ENCODE data around the gene TSC1.

The TSC1 gene

DNA sequence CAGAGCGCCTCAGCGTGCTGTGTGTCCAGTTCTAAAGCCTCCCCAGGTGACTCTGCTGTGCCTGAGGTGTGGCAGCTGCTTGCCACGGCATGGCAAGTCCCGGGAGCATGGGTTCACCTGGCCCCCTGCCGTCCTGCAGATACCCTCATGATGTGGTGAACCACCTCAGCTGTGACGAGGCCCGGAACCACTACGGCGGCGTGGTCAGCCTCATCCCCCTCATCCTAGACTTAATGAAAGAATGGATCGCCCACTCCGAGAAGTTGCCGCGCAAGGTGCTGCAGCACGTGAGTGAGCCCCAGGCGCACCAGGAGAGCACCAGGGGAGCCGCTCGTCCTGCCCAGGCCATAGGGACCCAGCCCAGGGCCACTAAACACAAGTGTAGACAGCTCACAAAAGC lies 56.3 kb downstream of the TSC1 start:
- no peak for DNase-seq (ENCODE audit: low read depth, low spot score)

DNA sequence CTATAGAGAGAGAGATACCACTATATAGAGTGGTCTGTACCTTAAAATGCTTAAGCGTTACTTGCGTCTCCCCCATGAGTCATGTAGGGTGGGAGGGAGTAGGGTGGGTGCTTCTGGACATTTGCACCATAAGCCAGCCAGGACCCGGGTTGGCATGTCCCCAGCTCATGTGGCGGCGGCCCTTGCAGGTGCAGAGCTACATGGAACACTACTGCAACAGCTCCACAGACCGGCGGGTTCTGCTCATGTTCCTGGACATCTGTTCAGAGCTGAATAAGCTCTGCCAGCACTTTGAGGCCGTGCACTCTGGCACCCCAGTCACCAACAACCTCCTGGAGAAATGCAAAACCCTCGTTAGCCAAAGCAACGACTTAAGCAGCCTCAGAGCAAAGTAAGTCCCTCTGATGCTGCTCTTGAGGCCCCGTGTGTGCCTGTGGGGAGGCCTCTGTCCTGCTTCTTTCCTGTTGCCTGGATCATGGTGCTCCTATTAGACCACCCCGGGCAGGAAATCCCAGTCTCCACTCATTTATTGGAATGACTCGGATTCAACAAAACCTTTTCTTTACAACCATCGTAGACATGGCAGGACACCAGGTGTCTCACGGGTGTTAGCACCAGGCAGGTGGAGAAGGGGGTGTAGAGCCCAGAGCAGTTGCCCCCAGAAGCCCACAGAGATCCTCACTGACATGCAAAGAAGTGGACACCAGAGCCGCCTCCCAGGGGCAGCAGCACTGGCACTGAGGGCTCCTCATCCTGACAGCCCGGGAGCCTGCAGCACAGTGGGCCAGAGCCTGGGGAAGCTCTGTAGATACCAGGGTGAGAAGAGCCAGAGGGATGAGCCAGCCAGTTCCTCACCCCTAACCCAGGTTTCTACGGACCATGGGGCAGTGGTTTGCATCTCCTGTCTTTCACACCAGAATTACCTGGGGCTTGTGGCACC lies 57.0 kb downstream of the TSC1 start:
- DNase-seq (ENCODE audit: low read depth, low spot score): no peak

DNA sequence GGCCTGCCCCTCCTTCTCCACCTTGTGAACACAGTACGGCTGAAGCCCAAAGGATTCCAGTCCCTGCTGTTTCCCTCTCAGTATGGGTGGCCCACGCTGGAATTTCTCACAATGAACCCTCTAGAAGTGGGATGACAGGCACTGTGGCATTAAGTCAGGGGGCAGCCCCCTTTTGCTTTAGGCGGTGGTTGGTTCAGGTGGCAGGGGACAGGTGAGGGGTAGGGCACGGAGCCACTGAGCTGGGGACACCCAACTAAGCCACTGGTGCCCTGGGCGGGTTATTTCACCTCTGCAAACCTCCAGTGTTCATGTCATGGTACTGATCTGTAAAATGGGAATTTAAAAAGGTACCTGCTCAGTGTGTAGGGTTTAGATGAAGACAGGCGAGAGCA lies 58.1 kb downstream of the TSC1 start:
- DNase-seq (ENCODE audit: low read depth, low spot score): no peak

DNA sequence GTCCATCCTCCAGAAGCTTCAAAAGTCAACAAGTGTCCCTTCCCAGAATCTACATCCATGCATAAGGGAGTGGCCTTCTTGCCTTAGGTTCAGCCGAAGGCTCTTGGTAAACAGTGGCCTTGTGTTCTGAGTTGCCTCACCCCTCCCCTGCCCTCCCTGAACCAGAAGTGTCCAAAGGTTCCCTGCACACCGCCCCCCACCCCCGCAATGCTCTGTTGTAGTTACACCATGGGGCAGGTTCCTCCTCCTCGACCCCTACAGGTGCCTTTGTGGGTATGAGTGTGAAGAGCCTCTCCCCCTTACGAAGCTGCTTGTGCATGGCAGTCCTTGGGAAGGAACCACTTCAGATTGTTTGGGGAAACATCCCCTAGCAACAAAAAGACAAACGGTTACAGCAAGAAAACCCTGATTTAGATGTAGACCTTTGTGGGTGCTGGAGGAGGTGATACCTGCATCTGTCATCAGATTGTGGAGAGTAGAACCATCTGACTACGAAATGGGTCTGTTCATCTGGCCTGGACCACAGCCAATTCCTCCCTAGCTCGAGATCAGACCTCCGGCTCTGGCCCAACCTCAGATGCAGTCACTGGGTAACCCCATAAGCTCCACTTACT lies 58.6 kb downstream of the TSC1 start:
- no peak for DNase-seq (ENCODE audit: low read depth, low spot score)

DNA sequence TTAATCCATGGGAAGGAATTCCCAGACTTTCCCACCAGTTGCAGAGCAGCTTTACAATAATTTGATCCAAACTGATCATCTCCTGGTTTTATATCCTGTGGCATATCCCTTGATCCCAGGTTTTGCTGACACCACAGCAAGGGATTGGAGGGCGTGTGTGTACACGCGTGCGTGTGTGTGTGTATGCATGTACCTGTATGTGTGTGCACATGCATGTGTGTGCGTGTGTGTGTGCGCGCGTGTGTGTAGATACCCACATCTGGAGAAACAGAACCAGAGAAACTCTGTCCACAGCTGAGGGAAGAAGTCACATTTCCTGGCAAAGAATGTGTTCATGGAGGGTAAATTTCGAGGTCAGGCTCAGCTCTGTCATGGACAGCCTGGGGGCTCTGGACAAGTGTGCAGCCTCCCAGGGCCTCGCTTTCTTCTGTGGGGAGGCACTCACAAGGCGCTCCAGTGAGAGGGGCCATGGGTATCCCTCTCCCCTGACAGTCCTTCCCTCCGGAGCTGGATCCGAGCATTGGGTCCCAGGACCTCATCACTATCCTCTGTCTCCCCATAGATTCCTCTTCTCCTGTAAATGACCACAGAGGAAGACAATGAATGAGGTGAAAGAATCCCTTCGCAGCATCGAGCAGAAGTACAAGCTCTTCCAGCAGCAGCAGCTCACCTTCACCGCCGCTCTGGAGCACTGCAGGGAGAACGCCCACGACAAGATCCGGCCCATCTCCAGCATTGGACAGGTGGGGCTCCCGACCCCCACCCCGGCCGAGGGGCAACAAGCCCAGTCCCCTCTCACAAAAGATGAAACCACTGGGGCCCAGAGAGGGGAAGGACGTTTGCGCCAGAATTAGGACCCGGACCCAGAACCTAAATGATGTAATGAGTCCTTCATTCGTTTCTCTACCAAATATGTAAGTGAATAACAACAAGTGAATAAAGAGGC lies 60.8 kb downstream of the TSC1 start:
- DNase-seq (ENCODE audit: low read depth, low spot score): no peak

DNA sequence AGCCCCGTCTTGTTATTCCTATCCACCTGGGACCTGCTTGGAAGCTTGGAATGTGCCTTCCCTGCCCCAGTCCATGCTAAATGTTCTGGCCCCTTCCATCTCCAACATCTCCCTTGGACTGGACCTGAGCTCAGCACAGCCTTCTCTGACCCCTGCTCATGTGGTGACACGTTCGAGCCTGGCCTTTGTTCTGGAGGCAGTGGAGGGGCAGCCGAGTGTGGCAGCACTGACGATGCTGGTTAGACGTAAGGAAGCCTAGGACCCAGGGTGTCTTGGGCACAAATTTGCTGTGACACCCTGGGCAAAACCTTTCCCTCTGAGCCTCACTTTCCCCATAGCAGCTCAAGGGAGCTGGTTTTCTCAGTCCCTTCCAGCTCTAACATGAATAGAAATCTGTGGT lies 61.8 kb downstream of the TSC1 start:
- no peak for DNase-seq (ENCODE audit: low read depth, low spot score)

DNA sequence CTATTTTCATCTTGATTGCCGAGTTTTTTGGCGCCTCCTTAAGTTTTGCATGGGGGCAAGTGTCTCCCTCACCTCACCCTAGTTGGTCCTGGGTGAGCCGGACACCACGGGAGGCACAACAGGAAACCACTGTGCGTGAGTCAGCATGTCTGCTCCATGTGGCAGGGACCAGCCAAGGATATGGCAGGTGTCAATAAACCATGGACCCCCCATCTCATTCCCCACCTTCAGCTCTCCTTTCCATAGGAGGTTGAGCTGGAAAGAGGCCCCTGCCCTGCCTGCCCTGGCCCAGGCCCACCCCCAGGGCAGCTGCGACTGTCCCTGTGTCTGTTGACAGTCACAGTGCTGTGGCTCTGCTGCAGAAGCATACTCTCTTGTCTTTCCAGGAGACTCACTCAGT lies 62.6 kb downstream of the TSC1 start:
- no peak for DNase-seq (ENCODE audit: low read depth, low spot score)

DNA sequence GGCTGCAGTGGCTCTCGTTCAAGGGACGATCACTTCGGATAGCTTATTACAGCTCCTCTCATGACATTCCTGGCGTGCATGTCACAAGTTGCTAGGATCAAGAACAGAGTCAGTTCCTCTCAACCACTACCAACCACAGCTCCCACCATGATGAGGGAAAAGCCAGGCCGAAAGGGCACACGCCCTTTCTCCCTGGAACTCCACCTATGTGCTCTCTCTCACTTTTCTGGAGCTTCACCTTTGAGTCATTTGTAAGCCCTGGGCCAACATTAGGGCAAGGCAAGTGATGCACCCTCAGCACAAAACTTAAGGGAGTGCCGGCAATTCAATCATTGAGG lies 64.1 kb downstream of the TSC1 start:
- DNase-seq (ENCODE audit: low read depth, low spot score): no peak

DNA sequence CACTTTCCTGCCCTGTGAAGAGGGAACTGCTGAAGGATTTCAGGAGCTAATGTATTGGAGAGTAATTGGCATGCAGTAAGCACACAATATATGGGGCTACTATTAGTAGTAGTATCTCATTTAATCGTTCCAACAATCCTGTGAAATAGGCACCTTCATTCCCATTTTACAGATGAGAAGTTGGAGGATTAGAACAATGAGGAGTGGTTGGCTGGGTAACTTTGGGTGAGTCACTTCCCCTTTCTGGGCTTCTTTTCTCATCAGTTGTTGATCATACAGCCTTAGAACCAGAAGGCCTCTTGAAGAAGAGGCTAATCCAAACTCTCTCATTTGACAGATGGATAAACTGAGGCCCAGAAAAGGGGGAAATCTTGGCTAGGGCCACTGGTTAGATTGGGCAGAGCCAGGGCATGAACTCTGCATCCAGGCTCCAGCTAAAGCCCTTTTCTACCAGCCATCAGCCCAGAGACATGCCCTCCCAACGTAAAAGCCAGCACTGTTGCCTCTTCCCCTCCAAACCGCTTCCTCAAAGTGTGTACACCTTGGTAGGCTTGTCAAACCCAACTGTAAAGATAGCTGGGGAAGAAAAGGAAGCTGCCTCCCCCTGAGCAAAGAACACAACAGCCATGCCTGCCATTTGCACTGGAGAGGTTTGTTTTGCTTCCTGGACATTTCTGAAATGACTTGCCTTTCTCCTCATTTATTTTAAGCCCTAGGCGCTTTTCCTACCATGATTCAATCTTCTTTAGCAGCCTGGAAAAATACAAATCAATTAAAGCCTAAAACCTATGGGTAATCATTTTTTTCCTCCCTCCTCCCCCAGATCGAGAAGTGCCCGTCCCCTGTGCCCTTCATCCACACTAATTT lies 64.7 kb downstream of the TSC1 start:
- no peak for DNase-seq (ENCODE audit: low read depth, low spot score)

DNA sequence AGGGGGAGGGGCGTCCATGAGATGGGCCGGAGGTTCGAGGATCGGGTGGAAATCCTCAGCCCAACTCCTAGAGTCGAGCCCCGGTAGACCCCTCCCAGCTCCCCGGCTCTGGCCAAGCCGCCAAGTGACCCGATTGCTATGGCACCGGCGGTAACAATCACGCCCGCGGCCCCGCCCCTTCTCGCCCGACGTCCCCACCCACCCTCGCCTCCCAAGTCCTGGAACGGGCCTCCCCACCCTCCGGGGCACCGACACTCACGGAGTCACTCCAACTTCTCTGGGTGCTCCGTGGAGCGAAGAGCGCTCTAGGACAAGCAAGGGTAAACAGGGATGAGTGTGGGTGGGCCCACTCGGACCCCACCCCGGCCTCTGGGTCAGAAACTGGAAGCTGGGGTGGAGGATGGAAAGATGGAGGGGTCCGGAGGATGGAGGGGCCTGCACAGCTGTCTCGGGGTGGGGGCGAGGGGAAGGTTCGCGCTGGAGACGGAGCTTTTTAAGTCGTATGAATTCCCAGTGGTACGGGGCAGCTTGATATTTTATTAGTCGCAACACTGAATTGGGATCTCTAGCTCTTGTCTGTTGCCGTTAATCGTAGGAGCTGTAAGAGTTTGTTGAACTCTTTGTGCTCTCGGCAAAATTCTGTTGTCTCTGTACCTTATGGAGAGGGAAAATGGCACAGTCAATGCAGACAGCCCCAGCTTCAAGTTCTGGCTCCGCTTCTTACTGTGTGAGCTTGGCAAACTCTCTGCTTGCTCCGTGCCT lies 65.5 kb downstream of the TSC1 start, which contains the start of gene SPACA9:
TSS of gene SPACA9 (plus strand) at position 204 of the 762 bp plus-strand sequence. CDS start 5,050 bp downstream, outside the sequence.
- DNase-seq (ENCODE audit: low read depth, low spot score): peak; percentile 73

DNA sequence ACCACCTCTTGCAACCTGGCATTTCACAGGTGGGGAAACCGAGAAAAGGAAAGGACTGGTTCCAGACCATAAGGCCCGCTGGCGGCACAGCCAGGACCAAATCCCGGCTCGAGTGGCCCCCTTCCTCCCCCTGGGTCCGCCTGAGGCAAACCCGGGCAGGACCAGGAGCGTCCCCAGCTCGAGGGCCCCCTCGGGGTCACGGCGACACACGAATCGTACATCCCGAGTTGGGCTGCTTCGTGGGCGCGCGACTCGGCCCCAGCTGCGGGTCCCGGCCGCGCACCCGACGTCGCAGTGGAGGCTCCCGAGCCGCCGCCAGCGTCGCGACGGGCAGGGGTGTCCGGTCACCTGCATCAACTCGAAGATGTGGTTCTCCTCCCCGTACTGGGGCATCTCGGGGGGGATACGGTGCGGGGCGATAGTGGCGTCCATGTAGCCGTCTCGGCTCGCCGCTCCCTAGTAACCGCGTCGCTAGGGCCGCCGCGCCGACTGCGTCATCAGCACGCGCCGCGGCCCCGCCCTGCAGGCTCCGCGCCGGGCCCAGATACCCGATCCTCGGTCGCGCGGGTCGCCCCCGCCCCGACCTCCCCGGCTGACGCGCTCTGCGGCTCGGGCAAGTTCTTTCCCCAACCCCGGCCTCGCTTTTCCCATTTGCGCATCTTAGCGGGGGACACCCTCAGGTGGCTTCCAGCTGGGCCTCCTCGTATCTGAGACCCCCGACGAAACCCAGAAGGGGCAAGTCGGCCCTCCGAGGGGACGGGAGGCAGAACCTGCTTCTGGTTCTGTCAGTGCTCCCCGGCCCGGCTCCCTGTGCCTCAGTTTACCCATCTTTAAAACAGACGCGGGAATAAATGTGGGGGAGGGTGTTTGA lies 66.4 kb downstream of the TSC1 start, which contains the start of gene AK8:
TSS of gene AK8 (minus strand) at position 461 of the 871 bp plus-strand sequence. CDS start at position 432, 29 bp downstream.
- DNase-seq (ENCODE audit: low read depth, low spot score): peak; percentile 93

DNA sequence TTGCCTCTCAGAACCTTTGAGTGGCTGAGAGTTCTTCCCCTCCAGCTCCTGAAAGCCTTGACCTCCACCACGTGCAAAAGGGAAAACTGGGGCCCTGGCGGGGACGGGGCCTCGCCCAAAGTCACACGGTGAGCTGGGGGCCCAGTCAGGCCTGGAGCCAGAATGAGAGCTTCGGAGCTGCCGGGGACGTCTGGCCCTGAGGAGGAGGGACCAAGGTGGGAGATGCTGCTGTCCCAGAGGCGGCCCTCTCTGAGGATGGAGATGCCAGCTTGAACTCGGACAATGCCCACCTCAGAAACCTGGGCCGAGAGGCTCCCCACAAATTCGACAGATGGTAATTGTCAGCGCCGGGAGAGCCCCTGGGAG lies 67.0 kb downstream of the TSC1 start:
- no peak for DNase-seq (ENCODE audit: low read depth, low spot score)

DNA sequence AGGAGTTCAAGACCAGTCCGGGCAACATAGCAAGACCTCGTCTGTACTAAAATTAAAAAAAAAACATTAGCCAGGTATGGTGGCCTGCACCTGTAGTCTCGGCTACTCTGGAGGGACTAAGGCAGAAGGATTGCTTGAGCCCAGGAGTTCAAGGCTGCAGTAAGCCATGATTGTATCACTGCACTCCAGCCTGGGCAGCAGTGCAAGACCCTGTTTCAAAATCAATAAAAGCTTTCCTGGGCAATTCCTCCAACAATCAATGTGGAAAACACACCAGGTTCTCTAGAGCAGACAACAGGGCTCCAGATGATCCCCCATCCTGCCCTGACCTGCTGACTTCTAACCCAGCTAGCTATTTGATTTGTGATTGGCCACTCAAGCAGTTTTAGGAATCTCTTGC lies 67.6 kb downstream of the TSC1 start:
- no peak for DNase-seq (ENCODE audit: low read depth, low spot score)

DNA sequence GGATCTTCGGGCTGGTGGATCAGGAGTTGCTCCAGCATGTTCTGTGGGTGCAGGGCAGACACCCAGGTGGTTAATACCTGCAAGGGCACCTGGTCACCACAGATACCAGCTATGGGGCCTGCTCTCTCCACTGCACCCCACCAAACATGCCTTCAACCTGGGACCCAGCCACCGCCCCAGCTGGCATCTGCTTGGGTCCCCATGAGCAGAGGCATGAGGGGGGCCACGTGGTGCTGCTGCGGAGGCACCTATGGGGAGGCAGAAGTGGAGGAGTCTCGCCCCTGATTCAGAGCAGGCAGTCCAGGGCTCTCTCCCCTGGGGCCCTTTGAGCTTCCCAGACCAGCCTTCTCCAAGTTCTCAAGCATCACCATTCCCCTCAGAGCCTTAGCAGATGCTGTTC lies 69.3 kb downstream of the TSC1 start:
- no peak for DNase-seq (ENCODE audit: low read depth, low spot score)

DNA sequence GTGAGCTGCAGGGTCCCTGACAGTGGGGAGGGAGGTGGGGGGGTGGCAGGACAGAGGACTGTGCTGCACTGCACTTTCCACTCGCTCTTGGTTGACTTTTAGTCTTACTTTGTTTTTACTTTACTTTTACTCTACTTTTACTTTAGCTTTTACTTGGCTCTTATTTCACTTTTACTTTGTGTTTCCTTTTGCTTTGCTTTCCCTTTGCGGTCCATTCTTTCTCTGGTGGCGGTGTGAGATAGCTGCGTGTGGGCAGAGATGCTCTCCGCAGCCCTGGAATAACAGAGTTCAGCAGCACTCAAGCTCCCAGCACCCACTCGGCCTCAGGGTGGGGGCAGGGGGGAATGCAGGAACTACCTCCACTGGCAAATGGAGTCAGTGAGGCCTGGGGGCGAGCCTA lies 71.0 kb downstream of the TSC1 start:
- no peak for DNase-seq (ENCODE audit: low read depth, low spot score)

DNA sequence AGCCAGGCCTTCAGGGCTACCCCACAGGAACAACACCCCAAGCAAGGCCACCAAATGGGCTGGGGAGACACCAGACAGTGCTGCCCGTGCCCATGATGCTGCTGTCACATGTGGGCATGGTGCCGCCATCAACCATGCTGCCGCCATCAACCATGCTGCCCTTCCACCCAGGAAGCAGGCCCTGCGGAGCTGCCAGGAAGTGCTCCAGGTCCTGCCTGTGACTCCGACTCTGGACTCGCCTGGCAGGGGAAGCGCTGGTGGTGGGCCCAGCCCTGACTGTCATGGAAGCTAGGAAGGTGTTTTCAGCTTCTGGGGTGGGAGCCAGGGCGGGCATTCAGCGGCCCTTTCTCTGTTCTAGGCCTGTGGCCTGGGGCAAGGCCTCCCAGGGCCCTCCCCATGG lies 75.2 kb downstream of the TSC1 start:
- no peak for DNase-seq (ENCODE audit: low read depth, low spot score)

DNA sequence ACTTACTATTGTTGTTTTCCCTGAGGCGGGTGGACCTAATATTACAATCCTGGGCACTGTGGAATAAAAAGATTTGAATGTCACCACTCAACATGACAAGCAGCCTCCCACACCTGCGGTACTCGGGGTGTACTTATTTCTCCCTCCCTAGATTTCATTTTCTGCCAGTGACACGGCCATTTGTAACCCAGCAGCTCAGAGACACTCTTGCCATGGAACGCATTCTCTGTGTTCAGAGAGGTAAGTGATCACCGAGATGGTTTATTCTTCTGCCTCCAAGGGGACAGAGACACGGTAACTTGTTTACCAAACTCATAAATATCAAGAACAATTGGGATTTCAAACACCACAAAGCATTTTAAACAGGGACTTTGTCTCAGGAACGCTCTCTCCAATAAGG lies 77.5 kb downstream of the TSC1 start:
- DNase-seq (ENCODE audit: low read depth, low spot score): no peak

DNA sequence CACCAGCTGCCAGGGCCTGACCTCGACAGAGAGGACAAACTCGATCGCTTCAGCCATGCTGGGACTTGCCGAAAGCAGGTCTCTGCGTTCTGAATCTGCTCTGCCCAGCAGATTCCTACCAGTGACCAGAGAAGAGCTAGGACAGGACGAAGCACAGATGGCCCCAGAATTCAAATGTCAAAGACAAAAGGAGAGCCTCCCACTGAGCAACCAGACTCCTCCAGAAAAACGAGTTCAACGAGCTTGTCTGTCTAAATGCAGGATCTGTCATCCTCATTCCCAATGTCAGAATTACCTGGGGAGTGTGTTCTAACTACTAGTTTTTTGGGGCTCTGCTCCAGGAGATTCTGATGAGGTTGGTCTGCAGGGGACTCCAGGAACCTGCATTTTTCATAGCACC lies 79.7 kb downstream of the TSC1 start:
- DNase-seq (ENCODE audit: low read depth, low spot score): no peak

DNA sequence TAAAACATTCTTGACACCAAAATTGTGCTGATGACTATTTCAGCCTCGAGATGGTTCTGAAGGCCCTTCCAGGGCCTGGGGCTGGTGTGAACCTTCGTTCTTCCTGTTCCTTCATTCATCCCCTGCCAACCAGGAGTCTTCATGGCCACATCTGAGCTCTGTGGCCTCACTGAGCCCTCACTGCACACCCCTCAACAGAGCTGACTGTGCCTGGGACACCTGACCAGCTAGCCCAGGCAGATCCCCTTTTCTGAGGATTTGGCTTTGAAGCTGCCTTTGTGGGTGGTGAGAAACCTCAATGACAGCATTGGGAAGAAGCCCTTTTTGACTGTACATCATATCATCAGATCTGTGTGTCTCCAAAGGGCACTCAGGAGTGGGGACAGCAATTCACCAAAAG lies 80.1 kb downstream of the TSC1 start:
- DNase-seq (ENCODE audit: low read depth, low spot score): no peak

All from astrocyte of the hippocampus (primary cell).